ENCODE measurements around the gene ZNF12. TPM values are rescaled to one million over a fixed set of nuclear protein-coding genes. Genes with fewer than 3 reads are reported as not detected.

ZNF12 gene
- total and polyA plus RNA-seq, 12 donors, result 7.2 to 18.0 (median 16.2) TPM

DNA sequence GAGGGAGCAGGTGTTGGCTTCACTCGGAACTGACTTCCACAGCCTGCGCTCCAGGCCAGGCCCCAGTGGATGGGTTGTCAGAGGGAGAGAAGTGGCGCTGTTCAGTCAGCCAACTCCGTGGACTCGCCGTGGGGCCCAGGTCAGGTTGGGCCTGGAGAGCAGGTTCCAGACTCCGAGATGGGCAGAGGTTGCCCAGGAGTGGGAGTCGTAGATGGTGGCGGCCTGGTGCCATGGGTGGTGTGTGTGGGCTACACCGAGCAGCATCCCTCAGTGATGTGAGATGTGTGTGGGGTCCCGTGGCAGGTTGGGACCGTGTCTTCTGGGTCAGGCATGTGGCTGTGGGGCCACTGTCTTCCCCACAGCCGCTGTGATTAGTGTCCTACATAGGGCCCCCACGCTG lies 59.2 kb downstream of the ZNF12 start:
- Histone ChIP-seq H3K4me3 (no peak overlapping the region), H3K27me3 (no peaks in the 10 kb centered on the region), H3K27ac (no peak overlapping the region), H3K4me1 (peaks cover 0 to 4% (median 0%) of the 10 kb centered on the region in 9 donors), H3K36me3 (peaks cover 4 to 100% (median 23%) of the 10 kb centered on the region in 9 donors), H3K9me3 (peaks cover 0 to 18% (median 0%) of the 10 kb centered on the region in 11 donors)
- WGBS, 2 donors, result 91 to 93% methylated on average over 14 of the region's 14 CpGs
- DNase-seq (no peak), ATAC-seq (peak in 2 of 8 donors; percentile 4 to 5)
- TF ChIP-seq, protein P1, sequence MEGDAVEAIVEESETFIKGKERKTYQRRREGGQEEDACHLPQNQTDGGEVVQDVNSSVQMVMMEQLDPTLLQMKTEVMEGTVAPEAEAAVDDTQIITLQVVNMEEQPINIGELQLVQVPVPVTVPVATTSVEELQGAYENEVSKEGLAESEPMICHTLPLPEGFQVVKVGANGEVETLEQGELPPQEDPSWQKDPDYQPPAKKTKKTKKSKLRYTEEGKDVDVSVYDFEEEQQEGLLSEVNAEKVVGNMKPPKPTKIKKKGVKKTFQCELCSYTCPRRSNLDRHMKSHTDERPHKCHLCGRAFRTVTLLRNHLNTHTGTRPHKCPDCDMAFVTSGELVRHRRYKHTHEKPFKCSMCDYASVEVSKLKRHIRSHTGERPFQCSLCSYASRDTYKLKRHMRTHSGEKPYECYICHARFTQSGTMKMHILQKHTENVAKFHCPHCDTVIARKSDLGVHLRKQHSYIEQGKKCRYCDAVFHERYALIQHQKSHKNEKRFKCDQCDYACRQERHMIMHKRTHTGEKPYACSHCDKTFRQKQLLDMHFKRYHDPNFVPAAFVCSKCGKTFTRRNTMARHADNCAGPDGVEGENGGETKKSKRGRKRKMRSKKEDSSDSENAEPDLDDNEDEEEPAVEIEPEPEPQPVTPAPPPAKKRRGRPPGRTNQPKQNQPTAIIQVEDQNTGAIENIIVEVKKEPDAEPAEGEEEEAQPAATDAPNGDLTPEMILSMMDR (IDR thresholded peaks at IDR 0.05), result no peak
- intact Hi-C loops (cut with DNase I), result no loop called here

DNA sequence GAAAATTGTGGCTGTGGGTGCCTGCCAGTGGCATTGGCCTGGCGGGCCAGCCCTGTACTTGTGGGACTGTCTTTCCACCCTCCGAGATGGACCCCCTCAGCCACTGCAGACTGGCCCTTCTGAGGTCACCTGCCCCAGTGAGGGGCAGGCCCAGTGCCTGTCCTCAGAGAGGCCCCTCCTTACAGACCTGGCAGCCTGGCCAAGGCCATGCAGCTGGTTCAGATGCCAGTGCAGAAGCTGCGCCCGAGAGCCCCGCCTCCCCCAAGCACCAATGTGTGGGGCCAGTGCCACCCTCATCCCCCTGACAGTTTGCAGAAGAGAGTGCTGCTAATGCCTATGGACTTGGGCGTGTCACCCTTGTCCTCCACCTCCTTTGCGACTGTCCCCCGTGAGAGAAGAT lies 59.7 kb downstream of the ZNF12 start:
- no peaks in the 10 kb centered on the region for H3K27me3 ChIP-seq
- no peak overlapping the region for H3K27ac ChIP-seq
- TF ChIP-seq, protein P1 (IDR thresholded peaks at IDR 0.05), result no peak
- H3K9me3 ChIP-seq, result peaks cover 0 to 13% (median 0%) of the 10 kb centered on the region in 11 donors
- WGBS, 2 donors, result 82 to 83% methylated on average over 8 of the region's 8 CpGs
- H3K4me3 ChIP-seq, result no peak overlapping the region
- ATAC-seq (peak in 5 of 8 donors; percentile 12 to 68 (median 36)), DNase-seq (no peak)
- H3K4me1 ChIP-seq, result peaks cover 0 to 4% (median 0%) of the 10 kb centered on the region in 9 donors
- peaks cover 2 to 100% (median 18%) of the 10 kb centered on the region in 9 donors for H3K36me3 ChIP-seq
- intact Hi-C loops (cut with DNase I), result no loop called here

DNA sequence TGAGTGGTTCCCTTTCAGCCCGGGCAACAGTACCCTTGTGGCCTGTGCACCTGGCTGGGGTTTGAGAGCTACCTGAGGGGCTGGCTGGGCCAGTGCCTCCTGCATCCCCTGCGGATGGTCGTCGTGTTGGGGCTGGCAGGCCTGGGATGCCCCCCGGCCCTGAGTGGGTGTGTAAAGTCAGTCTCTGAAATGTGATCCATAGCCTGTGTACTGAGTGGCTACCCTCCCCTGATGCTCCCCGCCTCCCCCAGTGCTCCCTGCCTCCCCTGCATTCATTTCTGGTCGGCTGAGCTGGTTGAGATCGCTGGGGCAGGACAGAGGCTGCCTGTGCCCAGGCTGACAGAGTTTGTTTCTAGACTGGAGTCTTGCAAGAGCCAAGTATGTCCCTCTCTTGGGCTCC lies 60.3 kb downstream of the ZNF12 start:
- H3K9me3 ChIP-seq, result peaks cover 0 to 7% (median 0%) of the 10 kb centered on the region in 11 donors
- 80 to 81% methylated on average over 8 of the region's 8 CpGs for WGBS, 2 donors
- peaks cover 0 to 100% (median 13%) of the 10 kb centered on the region in 9 donors for H3K36me3 ChIP-seq
- DNase-seq (no peak), ATAC-seq (no peak)
- peaks cover 0 to 4% (median 0%) of the 10 kb centered on the region in 9 donors for H3K4me1 ChIP-seq
- H3K27me3 ChIP-seq, result no peaks in the 10 kb centered on the region
- TF ChIP-seq, protein P1 (IDR thresholded peaks at IDR 0.05), result no peak
- no peak overlapping the region for H3K4me3 ChIP-seq
- intact Hi-C loops (cut with DNase I), result no loop called here
- H3K27ac ChIP-seq, result no peak overlapping the region

DNA sequence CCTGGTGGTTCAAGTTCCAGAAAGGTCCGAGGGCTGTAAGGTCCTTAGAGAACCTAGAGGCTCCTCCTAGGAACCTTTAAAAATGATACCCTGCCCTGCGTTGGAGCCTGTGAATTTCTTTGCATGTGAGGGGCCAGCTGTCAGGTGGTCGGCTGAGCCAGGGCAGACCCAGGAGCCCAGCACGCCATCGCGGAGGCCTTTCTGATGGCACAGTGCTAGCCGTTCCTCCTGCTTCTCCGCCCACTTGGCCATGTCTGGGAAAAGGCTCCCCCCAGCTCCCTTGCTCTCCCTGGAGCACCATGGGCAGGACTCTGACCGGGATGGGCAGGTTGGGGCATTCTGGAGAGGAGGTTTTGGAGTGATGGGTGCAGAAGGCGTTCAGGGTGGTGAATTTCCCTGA lies 62.0 kb downstream of the ZNF12 start:
- Histone ChIP-seq H3K27ac (no peak overlapping the region), H3K4me1 (peaks cover 0 to 12% (median 0%) of the 10 kb centered on the region in 9 donors), H3K4me3 (no peak overlapping the region), H3K9me3 (no peaks in the 10 kb centered on the region), H3K27me3 (no peaks in the 10 kb centered on the region), H3K36me3 (peaks cover 0 to 100% (median 13%) of the 10 kb centered on the region in 9 donors)
- intact Hi-C loops (cut with DNase I), result no loop called here
- 93 to 97% methylated on average over 10 of the region's 10 CpGs for WGBS, 2 donors
- TF ChIP-seq, protein P1 (IDR thresholded peaks at IDR 0.05), result no peak
- ATAC-seq, result no peak
- no peak for DNase-seq

All from heart right ventricle (tissue), 16 donors.